Eye (tissue), 1 donor: Measurements from ENCODE around the gene GMPR2.
"Not testable (repeated sequence)": the region's sequence is repeated elsewhere in the genome, so short reads cannot be mapped to it uniquely, and the experiment has no call there.

ENCODE experiments used
- DNase-seq: peaks from one replicate; pipeline ENCODE4 v3.0.0-alpha.2; 2015

GMPR2 gene

GRCh38 chr14:24232645-24233537, at the start of gene GMPR2:
Gene GMPR2, plus strand, starts transcription at chr14:24232929. Its CDS starts 325 bp downstream, at chr14:24233254.
- DNase-seq = no peak

DNA sequence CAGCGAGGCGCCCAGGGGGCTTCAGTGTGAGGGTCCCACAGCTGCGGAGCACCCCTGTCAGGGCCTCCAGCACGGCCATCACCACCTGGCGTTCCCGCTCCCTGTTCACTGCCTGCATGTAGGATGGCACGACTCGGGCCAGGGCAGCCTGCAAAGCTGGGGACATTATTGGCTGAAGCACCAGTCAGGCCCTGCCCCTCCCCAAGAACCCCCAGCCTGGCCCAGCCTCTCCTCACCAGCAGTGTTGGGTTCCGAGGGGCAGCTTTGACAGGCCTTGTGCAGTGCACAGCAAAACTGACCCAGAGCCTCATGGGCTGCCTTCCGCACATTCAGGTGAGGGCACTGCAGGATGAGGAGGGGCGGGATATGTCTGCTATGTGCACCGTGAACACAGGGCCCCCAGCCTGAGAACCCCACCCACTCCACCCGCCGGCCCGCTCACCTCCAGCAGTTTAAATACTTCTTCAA, 49.7 kb upstream of the GMPR2 start:
- no peak for DNase-seq

GRCh38 chr14:24184104-24184970, 48.4 kb upstream of the GMPR2 start:
- DNase-seq = no peak

DNA sequence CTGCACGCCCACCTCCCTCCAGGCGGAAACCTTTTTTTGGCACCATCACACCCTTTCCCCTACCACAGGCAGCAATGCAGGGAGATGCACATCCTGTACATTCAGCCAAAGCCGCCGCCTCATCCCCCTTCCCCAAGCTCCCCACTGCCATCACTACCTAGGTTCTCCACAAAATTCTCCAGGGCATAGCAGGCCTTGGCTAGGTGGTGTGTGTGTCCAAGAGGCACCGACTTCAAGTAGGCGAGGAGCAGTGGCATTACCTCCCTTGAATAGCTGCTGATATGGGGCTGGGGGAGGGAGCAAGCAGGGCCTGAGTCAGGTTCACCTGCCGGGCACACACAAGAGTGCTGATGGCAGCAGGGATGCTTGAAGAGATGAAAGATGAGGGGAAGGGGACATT, 47.7 kb upstream of the GMPR2 start:
- DNase-seq = no peak

- DNase-seq = no peak
Observed at GRCh38 chr14:24185741-24186140, 47.0 kb upstream of the GMPR2 start.

GRCh38 chr14:24186831-24187538, 45.7 kb upstream of the GMPR2 start:
- no peak for DNase-seq

DNA sequence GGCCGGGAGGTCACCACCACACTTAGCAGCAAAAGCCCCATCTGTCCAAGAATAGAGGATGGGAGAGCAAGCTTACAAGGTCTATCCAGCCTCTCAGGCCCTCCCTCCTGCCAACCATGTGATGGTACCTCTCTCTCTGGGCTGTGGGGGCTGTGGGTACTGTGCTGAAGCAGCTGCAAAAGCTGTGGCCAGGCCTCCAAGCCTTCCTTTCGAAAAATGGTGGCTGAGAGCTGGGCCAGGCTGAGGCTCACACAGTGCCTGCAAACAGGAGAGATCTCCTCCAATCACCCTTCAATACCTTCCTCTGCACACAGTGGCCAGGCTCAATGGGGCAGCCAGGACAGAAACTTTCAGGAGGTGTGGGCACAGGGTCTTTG, 45.2 kb upstream of the GMPR2 start:
- no peak for DNase-seq

DNA sequence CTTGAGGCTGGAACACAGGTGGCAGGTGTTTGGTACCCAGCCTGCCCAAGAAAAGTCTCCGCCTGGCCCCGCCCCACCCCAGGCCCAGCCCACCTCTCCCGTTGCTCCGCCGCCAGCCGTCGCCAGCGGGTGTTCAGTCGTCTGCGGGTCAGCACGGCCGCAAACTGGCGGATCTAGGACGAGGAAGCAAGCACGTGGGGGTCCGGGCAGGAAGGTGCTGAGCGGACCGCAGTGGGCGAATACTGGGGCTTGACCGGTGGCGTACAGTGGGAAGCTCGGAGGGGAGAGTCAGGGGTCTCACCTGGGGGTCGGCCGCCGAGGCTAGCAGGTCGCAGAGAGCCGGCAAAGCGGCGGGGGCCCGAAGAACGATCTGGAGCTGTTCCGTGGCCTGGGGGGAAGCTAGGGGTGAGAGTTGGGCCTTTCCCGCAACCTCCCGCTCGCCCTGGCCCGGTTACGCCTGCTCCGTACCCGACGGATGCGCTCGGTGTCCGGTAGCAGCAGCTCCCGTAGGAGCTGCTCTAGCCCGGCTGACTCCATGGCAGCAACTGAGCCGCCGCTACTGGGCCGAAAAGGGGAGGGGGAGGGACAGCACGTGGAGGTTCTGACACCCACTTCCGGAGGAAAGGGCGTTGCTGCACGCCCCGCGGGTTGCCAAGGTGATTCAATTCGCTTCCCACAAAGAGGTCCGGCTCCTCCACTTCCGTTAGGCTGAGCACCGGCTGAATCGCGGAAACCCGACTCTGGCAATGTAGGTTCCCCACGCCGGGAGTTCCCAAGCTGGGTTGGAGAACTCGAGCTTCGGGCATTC, 44.3 kb upstream of the GMPR2 start, which contains the start of gene IPO4:
TSS of gene IPO4 (minus strand) at position 566 of the 808 bp plus-strand sequence. CDS start at position 537, 29 bp downstream.
- peak; percentile 98 for DNase-seq

- DNase-seq = no peak
Observed at GRCh38 chr14:24189059-24189375, 43.7 kb upstream of the GMPR2 start.

- DNase-seq = no peak
Observed at GRCh38 chr14:24189460-24189859, 43.3 kb upstream of the GMPR2 start.

DNA sequence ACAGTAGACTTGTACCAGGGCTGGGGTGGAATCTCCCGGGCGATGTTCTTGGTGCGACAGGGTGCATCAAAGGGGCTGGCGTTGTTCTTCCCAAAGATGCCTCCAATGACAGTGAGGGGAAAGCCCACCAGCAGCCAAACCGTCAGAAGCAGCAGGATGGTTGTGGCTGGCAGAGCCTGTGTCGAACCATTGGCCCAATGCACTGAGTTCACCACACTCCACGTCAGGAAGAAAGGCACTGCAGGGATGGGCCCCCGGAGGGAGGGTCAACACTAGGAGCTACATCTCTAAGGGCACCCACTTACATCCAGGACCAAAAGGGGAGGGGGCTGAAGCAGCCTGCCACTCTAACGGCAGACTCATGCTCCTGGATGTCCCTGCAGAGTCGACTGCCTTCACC, 42.3 kb upstream of the GMPR2 start:
- DNase-seq = no peak

DNA sequence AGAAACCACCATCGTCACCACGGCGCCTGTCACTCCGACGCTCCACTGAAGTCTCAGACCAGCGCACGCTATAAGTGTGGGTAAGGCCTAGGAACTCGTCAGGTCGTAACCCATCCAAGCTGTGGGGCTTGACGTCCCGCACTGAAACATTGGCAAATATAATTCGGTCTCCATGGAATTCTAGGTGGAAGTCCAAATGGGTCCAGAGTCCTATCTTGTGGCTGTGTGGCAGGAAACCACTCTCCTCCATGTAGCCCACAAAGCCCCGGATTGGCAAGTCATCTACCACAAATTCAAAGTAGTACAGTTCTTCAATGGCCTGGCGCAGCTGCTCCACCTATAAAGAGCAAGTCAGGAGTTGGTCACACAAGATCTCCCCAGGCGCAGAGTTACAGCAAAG, 39.8 kb upstream of the GMPR2 start:
- no peak for DNase-seq

DNA sequence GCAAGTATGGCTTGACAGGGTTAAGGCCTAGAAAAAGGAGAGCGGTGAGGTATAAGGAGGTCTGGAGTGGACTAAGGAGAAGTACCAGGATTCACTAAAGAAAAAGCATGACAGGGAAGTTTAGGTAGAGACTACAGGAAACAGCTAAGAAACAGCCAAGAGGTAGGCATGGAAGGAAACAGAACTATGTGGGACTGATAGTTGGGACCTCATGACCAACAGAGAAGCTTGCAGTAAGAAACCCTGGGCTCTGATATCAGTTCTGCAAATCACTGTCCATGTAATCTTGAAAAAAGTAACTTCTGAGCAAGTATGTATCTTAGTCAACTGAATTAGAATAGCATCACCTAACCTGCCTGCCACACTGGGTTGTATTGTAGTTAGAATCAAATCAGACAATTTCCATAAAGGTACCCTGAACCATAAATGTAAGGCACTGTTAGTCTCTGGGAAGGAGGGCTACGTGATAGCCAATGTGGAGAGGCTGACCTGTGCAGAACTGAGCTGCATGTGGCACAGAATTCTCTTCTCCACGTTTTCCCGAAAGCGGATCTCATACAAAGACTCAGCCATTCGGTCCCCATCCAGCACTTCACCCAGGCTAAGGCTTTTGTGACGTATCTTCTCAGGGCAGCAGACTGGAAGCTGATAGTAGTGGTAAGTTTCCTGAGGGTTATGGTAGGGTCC, 38.4 kb upstream of the GMPR2 start:
- no peak for DNase-seq

GRCh38 chr14:24194873-24195185, 37.9 kb upstream of the GMPR2 start:
- DNase-seq = no peak

GRCh38 chr14:24195186-24196070, 37.3 kb upstream of the GMPR2 start, which contains the start of gene TM9SF1:
Gene TM9SF1, minus strand, starts transcription at chr14:24195441. Its CDS starts 422 bp downstream, at chr14:24195019.
- peak; percentile 93 for DNase-seq

DNA sequence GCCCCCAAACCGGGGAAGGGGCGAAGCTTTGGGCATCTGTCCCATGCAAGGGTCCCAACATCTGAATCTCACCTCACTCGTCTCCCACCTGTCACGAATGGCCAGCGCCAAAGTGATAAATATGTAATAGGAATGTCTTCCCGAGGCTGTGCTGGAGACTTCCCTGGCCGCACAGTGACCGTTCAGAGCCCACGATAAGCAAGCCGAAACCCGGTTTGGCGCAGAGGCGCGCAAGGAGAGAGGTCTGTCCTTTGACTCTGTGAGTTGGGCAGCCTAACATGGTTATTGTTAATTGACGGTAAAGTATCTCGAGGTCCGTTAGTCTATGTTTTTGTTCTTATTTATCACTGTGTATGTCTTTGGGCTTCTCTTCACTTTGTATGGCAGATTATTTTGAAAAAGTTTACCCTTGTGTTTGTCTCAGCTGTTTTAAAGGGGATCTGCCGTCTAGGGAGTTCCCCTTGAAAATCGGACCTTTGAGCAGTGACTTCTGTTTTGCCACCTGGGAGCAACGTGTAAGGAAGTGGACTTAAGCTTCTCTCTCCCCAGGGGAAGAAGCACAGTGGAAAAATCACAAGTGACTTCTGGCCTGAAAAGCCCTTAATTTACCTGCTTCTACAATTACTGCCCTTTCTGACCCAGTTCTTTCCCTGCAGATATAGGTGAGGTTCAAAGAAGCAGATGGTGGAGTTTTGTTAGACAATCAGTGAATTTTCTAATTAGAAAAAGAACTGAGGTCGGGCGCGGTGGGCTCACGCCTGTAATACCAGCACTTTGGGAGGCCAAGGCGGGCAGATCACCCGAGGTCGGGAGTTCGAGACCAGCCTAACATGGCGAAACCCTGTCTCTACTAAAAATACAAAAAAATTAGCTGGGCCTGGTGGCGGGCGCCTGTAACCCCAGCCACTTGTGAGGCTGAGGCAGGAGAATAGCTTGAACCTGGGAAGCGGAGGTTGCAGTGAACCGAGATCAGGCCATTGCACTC, 36.4 kb upstream of the GMPR2 start:
- DNase-seq = peak; percentile 25

DNA sequence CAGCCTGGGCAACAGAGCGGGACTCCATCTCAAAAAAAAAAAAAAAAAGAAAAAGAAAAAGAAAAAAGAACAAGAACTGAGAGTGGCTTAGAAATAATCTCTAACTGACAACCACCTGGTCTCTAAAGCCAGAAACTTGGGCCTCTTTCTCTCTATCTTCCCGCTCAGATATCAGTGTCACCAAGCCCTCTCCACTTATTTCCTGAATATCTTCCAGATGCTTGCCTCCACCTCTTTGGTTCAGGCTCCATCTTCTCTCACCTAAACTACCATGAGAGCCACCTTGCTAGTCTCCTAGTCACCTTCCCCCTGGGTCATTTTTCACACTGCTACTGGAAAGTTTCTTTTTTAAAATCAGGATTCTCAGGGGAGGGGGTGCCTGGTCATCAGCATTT, 35.7 kb upstream of the GMPR2 start:
- DNase-seq = no peak

GRCh38 chr14:24198814-24199524, 33.8 kb upstream of the GMPR2 start:
- no peak for DNase-seq

DNA sequence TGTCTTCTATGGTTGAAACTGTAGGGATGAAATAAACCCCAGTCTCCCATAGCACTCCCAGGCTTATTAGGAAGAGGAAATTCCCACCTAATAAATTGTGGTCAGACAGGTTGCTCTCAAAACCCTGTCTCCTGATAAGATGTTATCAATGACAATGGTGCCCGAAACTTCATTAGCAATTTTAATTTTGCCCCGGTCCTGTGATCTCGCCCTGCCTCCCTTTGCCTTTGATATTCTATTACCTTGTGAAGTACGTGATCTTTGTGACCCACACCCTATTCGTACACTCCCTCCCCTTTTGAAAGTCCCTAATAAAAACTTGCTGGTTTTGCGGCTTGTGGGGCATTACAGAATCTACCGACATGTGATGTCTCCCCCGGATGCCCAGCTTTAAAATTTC, 30.2 kb upstream of the GMPR2 start:
- not testable (repeated sequence) for DNase-seq
